Dermis microvascular lymphatic vessel endothelial cell (primary cell): ENCODE data around the gene DRD1. TPM values are rescaled to one million over a fixed set of nuclear protein-coding genes. Genes with fewer than 3 reads are reported as not detected.
A peak's percentile ranks its signal among the peaks of the same experiment; 100 is the strongest.
"Not testable (repeated sequence)": the region's sequence is repeated elsewhere in the genome, so short reads cannot be mapped to it uniquely, and the experiment has no call there.

ENCODE experiments used
- DNase-seq, 2 donors: peaks; one replicate each; pipeline versions ENCODE4 v3.0.0 to v3.0.0-alpha.2; 2010; ENCODE audit warnings: low read depth in 2 of 2
- total RNA-seq: library from RNA; depleted of rRNA; stranded (reverse); fragments of >200 nt; gene quantifications from 2 replicates; pipeline ENCODE4 v1.2.1, GENCODE V29; 2014

DRD1 gene
- total RNA-seq, 1 donor from 2014 or later = not detected

DNA sequence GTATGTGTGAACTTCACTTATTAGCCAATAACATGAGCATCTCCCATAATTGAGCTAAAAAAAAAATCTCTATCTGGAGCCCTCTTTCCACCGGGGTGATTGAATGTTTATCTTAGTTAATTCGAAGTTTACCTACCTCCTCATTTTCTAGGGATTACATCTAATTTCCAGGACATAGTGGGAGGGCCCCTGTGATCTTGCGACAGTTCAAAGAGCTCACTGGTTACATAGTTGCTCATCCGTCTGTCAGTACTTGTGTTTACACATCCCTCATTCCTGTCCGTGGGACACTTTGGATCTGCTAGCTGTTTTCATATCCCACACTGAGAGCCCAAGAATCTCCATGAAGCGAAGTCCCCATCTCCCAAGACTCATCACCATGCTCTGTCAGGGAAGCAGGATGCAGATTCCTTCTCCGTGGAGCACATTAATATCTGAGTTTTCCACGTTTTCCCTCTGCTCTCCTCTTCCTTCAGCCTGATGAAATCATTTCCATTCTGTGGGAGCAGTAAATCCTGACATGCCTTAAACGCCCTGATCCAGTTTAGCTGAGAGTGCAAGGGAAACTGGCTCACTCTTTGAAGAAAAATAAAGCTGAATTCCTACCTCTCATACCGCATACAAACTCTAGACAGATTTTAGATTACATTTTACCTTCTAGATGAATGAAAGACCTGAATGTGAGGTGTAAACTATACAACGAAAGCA is 24.2 kb upstream of the DRD1 start:
- DNase-seq = no peak

DNA sequence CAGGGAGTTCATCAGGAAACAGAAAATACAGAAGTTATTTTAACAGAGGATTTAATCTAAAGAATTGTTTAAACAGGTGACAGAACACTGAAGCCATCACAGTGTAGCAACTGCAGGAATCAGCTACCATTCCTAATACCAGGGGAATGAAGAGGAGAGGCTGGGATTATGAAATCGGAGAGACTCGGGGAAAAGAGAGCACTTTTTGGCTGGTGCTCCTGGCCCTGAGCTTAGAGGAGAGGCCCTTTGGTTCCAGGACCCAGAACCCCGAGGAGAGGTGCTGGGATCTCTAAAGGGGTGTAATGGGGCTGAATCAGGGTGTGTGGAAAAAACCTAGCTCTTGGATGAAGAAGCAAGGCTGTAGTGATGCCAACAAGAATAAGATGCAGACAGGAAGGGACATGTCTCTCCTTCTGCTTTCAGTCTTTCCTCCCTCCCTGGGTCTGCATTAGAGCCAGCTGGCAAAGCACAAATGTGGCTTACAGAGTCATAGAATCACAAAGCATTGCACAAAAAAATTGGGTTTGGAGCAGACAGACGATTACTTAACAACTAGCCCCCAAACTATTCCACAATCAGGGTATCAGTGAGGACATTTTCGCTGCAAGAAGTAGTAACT is 22.8 kb upstream of the DRD1 start:
- no peak for DNase-seq

DNA sequence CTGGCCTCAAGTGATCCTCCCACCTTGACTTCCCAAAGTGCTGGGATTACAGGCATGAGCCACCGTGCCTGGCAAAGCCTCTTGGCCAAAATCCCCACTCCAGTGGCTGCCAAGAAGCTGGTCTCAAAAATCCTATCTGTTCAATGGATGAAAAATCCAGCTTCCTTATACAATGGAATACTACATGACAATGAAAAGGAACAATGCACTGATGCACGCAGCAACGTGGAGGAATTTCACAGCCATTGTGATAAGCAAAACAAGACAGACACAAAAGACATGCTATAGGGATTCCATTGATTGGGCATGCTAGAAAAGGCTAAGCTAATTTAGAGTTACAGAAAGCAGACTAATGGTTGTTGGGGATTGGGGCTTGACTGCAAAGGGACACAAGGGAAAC is 21.3 kb upstream of the DRD1 start:
- no peak for DNase-seq

DNA sequence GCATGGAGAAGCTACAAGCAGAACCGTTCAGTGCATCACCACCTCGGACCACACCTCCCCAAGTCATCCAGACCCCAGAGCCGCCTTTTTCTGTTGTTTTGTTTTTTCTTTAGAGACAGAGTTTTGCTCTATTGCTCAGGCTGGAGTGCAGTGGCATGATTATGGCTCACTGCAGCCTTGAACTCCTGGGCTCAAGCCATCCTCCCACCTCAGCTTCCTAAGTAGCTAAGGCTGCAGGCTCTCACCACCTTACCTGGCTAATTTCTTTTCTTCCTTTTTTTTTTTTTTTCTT is 20.9 kb upstream of the DRD1 start:
- DNase-seq = no peak

DNA sequence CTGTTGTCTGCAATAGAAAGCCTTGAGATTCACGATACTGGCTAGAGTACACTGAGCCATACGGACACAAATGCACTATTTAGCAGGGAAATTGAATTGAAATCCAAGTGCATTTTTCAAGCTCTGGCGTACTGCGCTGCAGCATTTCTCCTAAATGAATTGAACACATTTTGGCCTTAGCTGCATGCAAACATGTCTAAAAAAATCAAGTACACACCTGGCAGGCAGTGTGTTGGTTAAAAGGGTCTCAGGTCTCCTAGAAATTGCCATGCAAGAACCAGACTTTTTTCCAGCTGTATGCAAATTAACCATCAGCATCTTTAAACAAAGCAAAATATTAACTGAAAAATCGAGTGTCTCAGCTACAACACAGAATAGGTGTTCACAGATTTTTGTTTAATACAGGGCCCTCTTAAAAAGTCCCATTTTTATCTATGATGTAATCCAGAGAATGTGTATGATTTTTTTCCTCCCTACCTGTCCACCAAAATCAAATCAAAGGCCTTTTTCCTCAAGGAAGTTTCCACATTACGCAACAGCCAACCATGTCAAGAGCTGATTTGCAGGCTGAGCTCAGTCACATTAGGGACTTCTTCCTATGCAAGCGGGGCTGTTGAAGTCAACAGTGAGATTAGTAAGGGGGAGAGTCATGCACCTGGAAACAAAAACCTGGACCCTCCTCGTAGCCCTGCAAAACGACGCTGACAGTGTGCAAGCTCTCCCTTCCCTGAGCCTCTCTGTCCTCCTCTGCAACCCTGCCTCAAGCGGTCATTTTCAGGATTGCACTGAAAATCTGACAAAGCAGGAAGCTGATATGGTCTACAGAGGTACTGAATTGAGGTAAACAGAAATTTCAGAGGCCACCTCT is 20.3 kb upstream of the DRD1 start:
- DNase-seq = peak; percentile 10 to 30

DNA sequence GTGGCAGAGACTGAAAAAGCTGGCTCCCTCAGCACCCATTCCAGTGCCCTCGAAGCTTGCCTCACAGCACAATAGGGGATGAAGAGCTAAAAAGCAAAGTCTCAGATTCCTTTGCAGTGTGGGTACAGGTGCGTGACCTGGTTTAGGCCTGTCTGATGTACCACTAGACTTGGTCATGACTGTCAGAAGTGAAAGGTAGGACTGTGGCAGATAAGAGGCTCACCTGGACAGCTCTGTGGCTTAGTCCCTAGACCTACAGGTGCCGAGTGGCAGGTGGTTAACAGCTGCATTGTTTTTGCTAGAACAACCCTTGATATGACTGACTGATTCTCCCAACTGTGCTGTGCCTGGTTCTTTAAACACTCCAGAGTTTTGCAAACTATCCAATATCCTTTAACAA is 19.7 kb upstream of the DRD1 start:
- DNase-seq = no peak

DNA sequence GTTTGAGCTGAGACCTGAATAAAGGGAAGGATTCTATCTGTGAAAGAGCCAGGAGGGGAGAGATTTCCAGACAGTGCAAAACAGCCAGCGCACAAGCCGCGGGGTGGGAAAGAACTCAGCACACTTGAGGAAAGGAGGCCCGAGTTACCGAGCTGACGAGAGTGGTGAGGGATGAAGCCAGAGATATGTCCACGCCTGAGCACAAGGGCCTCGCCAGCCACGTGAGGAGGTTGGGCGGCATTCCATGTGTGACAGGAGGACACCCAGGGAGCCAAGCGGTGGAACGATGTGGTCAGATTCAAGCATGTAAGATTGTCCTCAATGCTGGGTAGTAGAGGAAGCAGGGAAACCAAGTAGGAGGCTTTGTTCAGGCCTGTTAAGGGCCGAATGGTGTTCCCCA is 17.4 kb upstream of the DRD1 start:
- no peak for DNase-seq

DNA sequence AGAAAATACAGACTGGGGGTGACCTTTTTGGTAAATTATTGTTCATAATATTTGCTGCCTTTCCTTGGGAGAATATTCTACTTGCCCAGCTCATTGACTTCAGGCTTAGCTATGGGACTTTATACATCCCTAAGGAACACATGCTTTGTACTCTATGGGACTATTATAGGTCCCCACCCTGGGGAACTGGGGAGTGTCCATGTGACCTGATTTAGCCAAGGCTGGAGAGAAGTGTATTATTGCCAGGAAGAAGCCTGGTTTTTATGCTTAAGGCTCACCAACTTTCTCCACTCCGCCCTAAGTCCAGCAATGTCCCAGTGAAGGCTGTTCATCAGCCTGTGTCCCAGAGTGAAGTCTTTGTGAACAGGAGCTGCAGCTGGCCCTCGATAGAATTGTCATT is 16.6 kb upstream of the DRD1 start:
- DNase-seq = no peak

DNA sequence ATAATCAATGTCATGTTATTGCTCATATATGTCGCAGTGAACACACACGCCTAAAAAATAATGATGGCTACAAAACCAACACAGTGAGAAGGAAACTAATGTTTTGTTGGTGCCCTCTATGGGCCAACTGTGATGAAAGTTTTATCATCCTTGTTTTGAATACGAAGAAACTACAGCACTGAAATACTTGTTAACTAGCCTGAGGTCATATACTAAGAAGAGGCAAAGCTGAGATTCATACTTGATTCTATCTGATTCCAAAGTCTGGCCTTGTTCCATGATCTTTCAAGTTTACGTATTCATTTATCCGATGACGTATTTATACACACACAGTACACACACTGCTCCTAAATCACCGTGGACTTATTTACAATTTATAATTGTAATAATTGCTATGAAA is 16.1 kb upstream of the DRD1 start:
- DNase-seq = no peak

DNA sequence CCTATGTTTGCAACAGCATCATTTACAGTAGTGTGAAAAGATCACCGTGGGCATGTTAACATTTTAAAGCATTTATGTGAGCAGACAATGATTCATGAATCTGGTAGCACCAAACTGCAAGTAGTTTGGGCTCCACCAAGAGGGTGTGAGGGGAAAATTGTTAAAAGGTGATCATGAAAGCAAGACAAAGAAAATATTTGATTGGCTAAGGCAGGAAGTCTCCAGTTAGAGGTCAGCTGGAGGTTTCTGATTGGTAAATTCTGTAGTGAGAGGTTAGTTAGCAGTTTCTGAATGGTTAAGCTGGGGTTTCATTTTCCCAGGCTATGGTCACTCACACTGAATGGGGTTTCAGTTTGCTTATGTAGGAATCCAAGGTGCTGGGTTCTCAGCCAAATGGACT is 13.5 kb upstream of the DRD1 start:
- no peak for DNase-seq

DNA sequence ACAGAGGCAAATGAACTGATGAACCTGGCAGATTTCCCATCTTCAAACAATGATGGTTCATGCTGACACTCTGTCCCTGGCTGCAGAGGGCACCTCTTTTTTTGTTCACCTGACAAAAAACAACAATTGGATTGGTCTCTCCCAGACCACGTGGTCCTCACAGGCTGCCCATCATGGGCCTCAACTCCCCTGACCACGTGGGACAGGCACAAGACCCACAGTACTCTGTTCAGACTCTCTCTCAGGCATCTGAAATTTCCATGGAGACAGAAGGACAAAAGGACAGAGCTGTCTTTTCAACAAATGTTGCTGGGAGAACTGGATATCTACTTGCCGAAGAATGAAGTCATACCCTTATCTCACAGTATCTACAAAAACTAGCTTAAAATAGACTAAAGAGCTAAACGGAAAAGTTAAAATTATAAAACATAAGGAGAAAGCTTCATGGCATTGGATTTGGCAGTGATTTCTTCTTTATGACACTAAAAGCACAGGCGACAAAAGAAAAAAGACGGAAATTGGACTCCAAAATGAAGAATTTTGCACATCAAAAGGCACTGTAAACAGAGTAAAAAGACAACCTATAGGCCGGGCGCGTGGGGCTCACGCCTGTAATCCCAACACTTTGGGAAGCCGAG is 12.2 kb upstream of the DRD1 start:
- no peak for DNase-seq

DNA sequence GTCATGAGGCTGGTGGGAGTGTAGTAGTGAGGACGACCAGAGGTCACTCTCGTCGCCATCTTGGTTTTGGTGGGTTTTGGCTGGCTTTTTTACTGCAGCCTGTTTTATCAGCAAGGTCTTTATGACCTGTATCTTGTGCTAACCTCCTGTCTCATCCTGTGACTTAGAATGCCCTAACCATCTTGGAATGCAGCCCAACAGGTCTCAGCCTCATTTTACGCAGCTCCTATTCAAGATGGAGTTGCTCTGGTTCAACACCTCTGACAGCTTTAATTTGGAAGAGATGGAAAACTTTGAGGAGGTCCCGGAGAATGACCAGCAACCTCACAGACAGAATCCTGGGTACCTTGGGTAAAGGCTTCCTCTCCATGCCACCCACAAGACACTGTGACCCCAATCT is 10.4 kb upstream of the DRD1 start:
- DNase-seq = not testable (repeated sequence)

DNA sequence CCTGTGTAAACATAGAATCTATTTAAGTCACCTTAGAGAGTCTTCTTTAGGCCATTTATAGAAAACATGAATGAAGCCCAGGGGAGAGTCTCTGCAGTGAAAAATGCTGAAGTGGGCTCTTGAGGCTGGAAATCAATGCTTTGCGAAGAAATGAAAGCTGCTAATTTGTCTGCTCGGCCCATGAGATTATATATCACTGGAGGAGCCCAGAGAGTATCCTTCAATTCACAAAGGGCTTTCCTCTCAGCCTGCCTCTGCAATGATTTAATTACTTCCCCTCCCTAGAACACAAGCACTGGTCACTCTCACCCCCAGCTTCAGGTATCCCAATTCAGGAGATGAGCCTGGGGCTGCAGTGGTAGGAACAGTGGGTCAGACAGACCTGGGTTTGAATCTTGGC is 8.2 kb upstream of the DRD1 start:
- no peak for DNase-seq

DNA sequence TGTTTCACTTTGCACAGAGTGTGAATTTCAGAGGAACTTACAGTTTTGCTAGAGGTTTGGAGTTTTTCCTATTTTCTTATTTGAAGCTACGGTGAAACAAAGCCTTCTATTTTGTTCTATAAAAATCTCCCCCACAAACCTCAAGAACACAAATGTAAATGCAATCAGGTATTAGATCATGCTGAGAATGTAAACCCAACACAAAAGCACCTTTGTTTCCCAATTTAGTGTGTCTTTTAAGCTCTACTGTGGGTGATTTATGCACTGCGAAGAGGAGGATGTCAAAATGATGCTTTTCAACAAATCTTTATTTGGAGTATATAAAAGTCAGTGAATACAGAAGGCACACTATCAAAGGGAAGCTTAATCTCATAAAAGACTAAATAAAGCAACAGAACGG is 4.3 kb upstream of the DRD1 start:
- no peak for DNase-seq

DNA sequence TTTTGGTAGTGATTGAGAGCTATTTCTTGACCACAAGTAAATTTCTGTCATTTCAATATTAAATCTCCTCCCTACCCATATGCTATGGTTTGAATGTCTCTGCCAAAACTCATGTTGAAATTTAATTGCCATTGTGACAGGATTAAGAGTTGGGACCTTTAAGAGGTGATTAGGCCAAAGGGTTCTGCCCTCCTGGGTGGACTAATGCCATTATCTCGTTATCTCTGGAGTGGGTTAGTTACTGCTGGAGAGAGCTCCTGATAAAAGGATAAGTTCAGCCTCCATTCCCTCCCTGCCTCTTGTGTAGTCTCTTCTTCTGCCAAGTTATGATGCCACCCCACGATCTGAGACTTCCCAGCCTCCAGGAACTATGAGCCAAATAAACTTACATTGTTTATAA is 3.6 kb upstream of the DRD1 start:
- no peak for DNase-seq

DNA sequence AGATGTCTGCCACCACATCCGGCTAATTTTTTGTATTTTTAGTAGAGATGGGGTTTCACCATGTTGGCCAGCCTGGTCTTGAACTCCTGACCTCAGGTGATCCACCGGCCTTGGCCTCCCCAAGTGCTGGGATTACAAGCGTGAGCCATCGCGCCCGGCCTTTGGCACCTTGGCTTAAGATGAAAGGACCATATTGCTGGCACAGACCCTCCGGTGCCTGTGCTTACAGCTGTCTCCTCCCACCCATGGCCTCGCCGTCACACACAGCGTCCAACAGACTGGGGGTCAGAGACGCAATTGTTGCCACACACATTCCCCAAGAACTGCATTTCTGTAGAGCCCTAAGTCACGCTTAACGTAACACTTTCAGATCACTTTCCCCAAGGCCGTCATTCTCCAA is 2.4 kb upstream of the DRD1 start:
- not testable (repeated sequence) for DNase-seq

DNA sequence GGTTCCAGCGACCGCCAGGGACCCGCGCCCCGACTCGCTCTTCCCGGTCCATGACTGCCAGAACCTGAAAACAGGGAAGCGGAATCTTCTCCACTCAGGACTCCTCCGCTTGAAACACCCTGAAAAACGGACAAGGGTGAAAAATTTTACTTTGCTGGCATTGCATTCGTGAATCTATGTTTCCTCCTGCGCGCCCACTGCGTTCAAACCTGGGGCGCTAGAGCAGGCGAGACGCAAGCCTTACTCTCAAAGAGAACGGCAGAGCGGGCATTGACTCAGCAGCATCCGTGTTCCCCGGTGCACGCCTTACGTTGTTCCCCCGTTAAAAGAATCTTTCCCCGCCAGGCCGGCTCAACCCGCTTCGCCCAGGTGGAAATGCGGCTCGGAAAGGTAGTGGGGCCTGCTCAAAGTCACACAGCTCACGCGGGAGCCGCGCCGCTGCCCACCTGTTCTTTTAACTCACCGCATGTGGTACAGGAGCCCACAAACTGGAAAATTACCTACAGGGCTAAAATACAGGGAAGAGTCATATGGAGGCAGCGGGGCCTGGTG is 999 bp upstream of the DRD1 start:
- no peak for DNase-seq

DNA sequence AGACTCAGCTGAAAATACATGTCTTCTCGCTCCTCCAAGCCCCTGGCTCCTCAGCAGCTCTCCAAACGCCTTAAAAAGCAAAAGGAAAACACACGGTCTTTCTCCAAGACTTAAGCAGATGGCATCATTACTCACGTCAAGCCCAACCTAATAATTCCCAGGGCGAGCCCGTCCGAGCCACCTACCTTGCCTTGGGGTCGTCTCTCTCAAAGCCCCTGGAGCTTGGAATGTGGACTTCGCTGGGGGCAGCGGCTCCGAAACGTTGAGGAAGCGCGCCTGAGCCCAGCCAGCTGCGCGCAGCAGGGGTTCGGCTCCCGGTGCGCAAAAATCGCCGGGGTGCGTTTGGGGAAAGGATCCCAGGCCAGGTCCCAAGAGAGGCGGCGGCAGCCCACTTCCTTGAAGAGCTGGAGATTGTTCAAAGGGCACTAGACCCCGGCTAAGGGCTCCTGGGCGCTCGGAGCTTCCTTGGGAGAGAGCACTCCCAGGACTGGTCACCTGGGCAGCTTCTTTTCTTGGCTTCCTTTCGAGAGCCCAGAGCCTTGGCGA is 395 bp downstream of the DRD1 start:
- no peak for DNase-seq

DNA sequence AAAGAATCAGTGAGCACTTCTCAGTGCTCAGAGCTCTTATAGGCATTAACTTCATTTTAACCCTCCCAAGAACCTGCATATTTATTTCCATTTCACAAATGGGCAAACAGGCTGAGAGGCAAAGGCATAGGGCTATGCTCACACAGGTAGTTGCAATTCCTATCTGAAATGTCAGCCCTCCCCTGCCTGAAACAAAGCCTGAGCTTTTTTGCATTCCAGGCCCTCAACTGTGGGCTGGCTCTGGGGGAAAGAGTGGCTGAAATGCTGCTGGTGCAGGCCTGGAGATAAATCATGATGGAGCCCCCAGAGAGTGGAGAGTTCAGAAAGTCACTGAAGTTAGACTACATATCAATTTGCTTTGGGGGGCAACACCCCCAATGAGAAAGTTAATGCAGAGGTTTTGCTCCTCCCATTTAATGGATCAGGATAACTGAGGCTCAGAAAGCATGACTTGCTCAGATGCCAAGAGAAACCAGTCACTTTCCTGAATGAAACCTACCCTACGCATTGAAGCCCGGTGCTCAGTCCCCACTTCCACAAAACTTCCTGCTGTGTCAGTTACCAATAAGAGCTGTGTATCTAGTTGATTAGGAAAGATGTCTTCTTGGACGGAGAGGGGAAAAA is 5.6 kb downstream of the DRD1 start:
- DNase-seq = no peak

DNA sequence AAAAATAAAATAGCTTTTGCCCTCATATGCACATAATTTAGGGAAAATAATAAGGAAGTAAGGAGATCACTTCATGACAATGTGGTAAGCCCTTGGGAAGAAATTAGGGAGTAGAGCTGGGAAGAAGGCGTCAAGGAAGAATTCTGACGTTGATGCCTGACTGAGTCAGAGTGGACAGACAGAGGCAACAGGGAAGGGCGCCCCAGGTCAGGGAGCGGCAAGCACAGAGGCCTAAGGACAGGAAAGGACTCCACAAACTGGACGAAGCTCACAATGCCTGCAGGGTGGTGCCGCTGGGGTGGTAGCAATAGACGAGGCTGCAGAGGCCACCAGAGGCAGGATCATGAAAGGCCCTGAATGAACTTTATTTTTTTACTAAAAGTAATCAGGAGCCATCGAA is 7.6 kb downstream of the DRD1 start:
- no peak for DNase-seq

DNA sequence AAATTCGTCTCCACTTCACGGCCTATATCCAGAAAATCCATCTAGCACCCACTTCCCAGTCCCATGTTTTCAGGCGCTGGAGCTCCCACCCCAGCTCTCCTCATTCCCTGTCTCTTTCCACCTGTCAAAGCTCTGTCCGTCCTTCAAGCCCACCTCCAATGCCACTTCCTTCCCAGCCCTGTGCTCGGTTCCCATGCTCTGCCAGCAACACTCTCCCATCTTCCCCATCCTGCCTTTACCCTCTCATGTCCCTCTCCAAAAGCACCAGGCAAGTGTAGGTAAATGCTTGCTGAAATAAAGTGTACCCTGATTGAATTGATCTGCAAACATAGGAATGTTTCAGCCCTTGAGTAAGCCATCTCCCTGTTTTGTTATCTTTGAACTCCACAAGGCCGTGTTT is 9.2 kb downstream of the DRD1 start:
- no peak for DNase-seq
